ENCODE results near the gene CALR3.
"Not testable (repeated sequence)": the region's sequence is repeated elsewhere in the genome, so short reads cannot be mapped to it uniquely, and the experiment has no call there.

CALR3 gene

DNA sequence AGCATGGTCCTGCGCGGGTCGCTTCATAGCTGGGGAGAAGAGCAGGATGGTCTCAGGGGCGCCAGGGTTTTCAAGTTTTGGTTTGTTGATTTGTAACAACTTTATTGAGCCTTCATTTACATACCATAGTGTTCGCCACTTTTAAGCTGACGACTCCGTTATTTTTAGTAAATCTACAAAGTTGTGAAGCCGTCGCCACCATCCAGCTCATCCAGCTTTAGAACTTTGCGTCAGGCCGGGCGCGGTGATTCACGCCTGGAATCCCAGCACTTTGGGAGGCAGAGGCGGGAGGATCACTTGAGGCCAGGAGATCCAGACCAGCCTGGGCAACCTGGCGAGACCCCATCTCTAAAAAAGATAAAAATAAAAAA is 631 bp upstream of the CALR3 start:
- DNase-seq = peak; percentile 56

DNA sequence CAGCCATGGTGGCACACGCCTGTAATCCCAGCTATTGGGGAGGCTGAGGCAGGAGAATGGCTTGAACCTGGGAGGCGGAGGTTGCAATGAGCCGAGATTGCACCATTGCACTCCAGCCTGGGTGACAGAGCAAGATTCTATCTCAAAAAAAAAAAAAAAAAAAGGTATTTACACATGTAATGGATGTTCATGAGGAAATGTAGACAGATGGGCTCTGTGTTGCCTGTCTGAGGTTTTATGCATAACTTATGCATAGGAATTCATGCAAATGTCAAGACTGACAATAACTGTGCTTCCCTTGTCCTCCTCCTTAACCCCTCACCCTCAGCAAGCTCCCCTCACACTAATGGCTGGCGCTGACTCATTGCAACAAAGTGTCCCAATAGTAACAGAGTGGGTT is 9.5 kb downstream of the CALR3 start:
- DNase-seq = not testable (repeated sequence)

DNA sequence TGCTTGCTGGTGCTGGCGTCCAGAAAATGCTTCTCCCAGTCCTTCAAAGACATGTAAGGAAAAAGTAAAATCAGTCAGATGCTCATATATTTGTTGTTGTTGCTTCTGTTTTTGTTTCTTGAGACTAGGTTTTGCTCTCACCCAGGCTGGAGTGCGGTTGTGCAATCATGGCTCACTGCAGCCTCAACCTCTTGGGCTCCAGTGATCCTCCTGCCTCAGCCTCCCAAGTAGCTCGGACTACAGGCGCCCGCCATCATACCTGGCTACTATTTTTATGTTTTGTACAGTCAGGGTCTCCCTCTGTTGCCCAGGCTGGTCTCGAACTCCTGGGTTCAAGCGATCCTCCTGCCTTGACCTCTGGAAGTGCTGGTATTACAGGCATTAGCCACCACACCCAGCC is 13.2 kb downstream of the CALR3 start:
- DNase-seq = no peak

DNA sequence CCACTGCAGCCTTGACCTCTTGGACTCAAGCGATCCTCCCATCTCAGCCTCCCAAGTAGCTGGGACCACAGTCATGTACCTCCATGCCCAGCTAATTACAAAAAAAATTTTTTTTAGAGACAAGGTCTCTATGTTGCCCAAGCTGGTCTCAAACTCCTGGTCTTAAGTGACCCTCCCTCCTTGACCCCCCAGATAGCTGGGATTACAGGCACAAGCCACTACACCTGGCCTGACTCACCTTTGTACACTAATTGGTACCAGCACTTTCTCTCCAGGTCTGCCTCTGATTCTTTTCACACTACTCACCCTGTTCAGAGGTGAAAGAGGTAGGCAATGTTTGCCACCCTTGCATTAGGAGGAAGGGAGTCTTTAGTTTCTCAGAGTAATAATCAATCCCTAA is 18.7 kb downstream of the CALR3 start:
- DNase-seq = no peak

DNA sequence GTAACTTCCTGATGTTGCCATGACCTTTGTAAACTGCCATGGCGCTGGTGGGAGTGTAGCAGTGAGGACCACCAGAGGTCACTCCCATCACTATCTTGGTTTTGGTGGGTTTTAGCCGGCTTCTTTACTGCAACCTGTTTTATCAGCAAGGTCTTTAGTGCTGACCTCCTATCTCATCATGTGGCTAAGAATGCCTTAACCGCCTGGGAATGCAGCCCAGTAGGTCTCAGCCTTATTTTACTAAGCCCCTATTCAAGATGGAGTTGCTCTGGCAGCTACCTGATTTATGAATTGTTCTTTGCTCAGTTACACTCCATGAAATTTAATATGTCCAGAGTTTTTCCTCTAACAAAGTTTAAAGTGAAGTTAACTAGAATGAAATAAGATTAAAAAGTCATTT is 19.6 kb downstream of the CALR3 start:
- DNase-seq = no peak

DNA sequence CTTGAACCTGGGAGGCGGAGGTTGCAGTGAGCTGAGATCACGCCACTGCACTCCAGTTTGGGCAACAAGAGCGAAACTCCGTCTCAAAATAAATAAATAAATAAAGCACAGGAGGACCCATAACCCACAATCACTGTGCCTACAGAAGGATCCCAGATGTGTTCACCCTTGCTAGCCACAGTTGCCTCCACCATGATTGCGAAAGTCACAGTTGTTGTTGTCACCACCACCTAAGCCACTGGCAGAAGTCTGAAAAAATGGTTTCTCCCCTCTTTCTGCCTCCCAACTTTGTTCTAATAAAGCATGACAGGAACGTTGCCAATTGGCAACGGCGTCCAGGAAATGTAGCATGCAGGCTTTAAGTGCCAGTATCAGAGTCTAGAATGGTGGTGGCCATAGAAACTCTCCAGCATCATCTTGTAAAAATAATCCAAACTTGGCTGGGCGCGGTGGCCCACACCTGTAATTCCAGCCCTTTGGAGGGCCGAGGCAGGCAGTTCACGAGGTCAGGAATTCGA is 22.0 kb downstream of the CALR3 start:
- no peak for DNase-seq

DNA sequence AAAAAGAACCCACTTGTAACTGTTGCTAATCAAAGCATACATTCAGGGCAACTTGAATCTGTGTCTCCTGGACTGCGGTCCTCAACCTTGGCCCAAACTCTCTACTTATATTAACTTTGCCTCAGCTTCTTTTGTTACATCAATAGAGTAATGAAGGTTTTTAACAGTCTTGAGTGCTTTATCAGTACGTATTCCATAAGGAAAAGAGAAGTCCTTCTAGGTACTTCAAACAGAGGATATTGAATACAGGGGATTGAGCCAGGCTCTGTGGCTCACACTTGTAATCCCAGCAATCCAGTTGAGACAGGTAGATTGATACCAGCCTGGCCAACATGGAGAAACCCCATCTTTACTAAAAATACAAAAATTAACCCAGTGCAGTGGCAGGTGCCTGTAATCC is 23.0 kb downstream of the CALR3 start:
- no peak for DNase-seq

DNA sequence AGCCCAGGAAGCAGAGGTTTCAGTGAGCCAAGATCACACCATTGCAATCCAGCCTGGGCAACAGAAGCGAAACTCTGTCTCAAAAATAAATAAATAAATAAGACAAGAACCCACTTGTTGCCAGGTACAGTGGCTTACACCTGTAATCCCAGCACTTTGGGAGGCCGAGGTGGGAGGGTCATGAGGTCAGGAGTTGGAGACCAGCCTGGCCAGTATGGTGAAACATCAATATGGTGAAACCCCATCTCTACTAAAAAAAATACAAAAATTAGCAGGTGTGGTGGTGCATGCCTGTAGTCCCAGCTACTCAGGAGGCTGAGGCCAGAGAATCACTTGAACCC is 23.4 kb downstream of the CALR3 start:
- DNase-seq = not testable (repeated sequence)

DNA sequence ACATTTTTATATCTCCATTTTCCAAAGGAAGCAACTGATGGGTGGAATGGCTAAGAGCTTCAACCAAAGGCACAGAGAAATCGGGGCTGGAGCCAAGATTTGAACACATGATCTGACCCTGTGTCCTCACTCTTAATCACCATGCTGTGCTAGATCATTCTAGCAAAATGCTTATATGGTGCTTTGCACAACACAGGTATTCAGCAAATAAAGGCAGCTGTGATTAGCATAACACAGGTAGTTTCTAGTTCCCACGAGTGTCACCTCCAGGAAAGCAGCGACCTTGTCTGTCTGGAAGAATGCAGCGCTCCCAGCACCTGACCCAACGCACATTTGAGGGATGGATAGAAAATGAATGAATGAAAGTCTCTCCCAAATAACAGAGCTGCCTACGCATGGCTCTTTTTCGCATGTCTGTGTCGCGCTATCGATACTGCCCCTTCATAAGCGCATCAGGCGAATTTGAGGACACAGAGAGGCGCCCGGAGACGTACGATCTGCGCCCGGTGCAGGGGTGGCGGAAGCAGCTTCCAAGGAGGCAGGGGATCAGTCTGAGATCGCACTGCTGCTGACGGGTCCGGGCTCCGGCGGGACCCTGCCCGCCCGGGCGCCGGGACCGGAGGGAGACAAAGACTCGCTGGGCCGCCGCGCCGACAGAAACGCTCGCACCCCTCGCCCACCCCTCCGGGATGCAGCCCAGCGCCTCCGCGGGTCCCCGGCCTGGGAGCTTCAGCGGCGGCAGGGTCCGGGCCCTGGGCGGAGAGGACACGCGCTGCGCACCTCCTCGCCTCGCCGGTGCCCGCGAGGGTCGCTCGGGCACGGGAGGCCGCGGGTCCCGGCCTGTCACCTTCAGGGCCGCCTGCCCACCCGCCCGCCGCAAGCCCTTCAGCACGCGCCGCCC is 24.8 kb downstream of the CALR3 start:
- DNase-seq = peak; percentile 29

DNA sequence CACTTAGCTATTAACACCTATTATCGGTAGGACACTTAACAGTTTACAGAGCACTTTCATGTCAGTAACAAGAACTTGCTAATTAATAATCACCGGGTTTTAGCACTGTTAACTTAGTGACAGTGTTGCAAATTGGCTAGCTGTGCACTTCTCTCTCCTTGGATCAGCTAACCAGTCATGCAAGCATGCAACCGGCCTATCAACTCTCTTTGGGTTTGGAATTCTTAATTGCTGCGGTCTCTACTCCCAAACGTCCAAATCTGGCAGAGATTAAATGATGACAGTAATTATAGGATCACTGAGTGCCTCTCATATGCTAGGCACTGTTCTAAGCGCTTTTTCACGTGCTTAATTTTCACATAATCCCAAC is 25.4 kb downstream of the CALR3 start:
- DNase-seq = no peak

DNA sequence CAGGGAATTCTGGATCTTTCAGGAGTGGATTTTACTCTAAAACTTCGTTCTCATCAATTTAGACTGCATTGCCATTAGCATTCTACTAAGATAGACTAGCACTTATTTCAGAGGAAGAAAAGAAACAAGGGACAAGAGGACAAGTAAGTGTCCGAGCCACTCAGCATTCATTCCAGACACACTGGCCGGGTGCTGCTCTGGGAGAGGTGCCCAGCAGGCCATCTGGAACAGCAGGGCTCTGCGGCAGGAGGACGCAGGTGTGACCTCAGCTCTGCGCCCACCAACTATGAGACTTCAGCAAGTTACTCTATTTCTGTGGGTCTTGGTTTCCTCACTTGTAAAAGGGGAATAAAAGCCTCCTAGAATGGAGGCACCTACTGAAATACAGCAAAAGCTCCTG is 28.4 kb downstream of the CALR3 start:
- no peak for DNase-seq

DNA sequence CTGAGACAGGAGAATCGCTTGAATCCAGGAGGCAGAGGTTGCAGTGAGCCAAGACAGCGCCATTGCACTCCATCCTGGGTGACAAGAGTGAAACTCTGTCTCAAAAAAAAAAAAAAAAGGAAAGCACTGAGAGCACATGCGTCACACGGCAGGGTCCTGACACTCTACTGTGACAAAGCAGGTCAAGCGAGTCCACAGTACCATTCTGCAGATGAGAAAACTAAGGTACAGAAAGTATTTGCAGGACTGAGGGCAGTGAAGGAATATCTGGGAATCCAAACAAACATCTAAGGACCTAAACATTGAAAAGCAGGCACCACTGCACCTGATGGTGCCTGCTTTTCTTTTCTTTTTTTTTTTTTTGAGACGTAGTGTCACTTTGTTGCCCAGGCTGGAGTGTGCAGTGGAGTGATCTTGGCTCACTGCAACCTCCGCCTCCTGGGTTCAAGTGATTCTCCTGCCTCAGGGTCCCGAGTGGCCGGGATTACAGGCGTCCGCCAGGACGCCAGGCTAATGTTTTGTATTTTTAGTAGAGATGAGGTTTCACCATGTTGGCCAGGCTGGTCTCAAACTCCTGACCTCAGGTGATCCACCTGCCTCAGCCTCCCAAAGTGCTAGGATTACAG is 29.1 kb downstream of the CALR3 start:
- not testable (repeated sequence) for DNase-seq

DNA sequence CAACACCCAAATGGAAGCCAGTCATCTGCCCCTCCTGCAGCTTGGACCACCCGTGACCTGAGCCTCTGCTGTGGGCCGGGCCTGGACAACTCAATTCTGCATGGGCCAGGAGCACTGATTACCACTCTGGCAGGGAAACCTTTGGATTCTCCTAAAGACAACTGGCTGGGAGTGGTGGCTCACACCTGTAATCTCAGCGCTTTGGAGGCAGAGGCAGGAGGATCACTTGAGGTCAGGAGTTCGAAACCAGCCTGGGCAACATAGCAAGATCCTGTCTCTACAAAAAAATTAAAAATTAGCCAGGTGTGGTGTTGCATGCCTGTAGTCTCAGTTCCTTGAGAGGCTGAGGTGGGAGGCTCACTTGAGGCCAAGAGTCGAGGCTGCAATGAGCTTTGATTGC is 30.7 kb downstream of the CALR3 start:
- DNase-seq = no peak

DNA sequence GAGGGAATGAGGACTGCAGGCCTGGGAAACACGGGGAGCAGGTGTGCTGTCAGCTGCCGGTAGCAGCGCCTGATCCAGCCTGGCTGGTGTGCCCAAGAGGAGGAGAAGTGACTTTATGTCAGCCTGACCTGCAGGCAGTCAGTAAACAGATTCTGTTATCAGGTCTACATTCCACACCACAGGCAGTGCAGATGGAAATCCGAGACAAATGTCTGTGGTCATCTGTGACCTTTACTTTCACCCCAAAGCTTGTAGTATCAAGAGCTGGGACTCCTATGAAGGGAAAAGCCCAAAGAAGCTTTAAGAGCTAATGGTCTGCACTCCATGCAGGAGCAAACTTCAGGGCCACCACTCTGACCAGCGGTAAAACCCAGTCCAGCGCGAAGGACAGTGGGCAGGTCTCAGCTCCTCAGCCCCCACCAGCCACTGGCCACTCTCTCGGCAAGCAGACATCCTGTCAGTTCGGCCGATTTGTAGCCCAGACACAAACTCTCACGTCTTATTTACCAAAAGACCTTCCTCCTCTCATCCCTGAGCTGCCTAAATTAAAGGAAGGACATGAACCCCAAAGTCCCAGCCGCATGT is 31.9 kb downstream of the CALR3 start:
- no peak for DNase-seq

DNA sequence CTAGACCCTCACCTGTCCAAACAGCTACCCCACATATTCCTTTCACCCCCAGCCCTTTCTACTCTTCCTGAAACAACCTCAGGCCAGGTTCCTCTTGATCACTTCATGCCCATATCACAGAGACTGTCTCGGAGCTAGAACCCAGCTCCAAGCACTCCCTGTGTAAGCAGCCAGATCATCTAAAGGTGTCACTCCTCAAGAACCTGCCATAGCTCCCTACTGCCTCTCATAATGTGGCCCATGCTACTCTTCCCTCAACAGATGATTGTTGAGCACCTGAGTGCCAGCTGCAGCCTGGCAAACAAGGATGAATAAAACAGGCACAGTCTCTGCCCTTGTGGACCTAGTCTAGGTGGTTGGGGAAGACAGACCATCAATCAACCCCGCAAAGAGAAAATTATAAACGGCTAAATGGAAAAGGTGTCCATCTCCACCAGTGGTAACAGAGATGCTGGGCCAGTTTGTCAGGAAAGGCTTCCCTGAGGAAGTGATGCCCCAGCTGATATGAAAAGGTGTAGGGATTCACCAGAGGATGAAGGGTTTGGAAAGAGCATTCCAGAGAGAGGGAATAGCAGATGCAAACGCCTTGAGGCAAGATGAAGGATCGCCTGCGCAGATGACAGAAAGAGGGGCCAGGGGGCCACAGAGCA is 32.5 kb downstream of the CALR3 start:
- no peak for DNase-seq

DNA sequence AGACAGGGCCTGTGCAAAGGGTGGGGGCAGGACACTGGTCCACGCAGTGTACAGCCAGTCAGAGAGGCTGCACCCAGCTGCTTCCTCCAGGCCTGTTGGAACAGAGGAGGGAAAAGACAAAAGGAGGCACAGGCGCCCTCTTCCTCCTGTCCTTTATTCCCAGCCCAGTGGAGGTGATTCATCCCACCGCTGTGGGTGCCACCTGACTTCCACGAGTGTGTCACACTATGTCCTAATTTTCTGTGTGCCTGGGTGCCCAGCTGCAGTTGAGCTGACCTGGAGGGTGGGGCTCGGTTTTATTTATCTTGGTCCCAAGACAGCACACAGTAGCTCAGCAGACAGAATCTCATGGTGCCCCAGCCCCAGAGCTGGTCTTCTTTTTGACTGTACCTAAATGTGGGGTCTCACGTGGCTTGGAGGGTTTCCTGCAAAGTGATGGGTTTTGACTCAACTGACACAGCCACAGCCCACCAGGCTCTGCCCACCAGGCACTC is 33.2 kb downstream of the CALR3 start:
- DNase-seq = peak; percentile 23

DNA sequence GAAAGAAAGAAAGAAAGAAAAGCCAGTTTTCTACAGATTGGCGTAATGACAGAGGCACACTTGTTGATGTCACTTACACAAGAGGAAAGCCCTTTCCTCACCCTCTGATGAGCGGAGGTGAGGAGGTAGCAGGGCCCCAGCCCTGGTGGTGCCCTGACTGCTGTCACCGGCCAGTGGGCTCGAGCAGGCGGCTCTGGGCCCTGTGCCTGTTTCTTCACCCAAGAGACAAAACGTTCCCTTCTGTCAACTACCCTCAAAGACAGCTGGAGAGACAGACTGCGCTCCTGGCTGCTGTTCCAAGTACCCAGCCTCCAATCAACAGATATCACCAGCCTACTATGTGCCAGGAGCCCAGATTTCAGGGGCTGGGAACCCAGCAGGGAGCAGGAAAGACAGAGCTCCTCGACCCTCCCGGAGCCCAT is 34.3 kb downstream of the CALR3 start:
- no peak for DNase-seq

DNA sequence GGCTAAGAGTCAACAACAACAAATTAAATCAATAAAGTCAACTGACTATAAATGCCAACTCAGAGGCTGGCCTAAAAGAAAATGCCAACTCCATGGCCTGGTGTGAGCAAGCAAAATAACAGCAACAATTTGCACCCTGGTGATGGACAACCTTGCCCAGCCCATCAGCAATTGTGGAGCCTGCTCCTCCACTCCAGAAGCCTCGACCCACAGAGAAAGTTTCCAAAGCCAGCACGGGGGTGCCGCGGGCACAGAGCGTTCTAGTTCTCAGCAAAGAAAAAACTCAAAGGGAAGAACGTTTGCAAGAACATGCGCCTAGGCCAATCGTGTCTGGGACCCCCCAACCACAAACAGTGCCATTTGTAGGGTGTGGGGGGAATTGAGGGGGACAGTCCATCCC is 35.5 kb downstream of the CALR3 start:
- no peak for DNase-seq

DNA sequence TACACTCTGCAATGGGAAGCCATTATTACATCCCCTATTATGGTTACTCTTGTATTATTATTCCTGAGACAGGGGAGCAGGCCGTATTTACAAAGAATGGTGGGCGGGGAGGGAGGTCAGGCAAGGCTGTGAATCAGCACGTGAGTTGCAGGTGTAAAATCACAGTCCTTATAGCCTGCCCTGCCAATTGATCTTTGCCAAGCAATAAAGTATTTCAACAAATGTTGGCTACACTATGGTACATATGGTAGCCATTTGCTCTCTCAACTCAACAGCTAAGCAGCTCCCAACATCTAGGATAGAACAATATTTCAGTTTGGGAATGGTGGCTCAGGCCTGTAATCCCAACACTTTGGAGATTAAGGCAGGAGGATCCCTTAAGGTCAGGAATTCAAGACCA is 36.3 kb downstream of the CALR3 start:
- no peak for DNase-seq

DNA sequence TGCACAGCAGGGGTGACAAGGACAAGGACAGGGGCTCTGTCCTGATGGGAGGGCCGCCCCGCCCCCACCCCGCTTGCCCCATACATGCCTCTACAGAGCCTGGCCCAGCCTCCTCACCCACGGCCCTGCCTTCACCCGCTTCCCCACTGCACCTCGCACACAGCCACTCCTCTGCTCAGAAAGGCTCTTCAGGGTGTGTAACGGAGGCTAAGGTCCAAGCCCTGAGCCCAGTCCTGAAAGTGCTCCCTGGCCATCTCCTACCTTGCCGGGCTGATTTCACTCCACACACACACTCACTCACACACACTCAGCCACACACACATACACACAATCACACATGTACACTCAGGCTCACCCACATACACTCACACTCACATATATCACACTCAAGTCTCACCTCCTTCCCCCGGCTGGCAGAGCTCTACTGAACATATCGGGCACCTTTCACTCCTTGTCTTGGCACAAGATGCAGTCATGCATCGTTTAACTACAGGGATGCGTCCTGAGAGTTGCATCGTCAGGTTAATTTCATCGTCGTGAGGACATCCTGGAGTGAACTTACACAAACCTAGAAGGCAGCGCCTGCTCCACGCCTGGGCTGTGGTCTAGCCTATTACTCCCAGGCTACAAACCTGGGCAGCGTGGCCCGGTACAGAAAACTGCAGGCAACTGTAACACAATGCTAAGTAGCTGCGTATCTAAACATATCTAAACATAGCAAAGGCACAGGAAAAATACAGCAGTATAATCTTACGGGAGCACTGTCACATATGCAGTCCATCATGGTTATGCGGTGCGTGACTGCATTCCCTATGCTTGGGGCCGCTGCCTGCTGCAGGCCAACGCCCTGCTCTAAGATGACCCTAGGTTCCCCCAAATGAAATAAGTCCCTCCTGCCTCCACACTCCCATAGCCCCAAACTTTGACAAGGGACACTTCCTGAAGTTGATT is 37.3 kb downstream of the CALR3 start:
- no peak for DNase-seq

DNA sequence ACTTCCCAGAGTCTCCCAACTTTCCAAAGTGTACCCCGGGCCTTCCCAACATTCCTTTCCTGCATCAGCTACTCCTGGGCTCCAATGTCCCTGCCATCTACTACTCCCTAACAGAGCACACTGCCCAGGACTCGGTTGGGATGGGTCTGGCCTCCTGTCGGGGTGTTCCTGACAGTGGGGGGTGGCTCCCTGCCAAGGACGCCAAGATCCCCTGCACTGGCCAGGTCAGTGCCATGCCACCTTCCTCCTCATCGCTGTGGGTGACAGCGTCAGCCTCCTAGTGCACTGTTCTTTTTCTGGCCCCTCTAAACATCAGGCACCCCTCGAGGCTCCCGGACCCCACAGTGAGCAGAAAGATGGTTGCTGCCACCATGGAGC is 38.0 kb downstream of the CALR3 start:
- DNase-seq = no peak

Measured in fibroblast of skin of back (primary cell).